NCI-H2196 (cell line): ENCODE measurements around the gene DSEL.

Experiments
- DNase-seq: peaks from one replicate; lab custom pipeline; 2025; ENCODE audit not compliant: unreplicated experiment; lab: John Stamatoyannopoulos, UW

Gene DSEL

DNA sequence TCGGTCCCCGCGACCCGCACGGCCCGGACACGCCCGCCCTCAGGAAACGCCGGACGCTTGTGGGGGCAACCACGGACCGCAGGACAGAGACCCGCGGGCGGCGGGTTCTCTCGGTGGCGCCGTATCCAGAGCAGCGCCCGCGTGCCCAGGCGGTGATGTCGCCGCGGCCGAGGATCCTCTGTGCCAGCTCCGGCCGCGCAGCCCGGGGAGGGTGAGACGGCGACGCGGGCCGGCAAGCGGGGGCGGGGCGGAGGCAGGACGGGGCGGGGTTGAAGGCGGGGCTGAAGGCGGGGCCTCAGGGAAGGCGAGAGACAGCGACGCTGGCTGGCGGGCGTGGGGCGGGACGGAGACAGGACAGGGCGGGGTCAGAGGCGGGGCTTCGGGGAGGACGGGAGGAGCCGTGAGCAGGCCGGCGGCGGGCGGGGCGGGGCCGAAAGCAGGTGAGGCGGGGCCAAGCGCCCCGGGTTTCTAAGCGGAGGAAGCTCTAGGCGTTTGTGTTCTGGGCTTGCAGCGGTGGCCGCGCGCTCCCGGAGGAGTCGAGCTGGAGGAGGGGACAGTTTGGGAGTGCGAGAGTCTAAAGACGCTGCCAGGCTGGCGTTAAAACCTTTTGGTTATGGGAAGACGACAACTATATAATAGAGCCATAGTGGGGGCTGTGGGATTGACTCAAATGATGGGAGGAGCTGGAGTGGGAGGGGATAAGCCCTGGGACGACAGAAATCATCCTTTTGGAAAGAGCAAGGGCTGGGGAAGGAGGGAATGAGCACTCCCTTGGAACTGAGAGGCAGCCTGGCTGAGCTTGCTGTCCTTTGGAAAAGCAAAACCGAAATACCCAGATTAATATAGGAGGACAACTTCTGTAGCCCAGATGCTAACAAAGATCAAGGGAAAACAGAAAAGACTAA lies at the start of gene DSEL:
TSS of gene DSEL (minus strand) at position 182 of the 905 bp plus-strand sequence. CDS start 2,112 bp downstream, outside the sequence.
- DNase-seq, result peak; percentile 90

DNA sequence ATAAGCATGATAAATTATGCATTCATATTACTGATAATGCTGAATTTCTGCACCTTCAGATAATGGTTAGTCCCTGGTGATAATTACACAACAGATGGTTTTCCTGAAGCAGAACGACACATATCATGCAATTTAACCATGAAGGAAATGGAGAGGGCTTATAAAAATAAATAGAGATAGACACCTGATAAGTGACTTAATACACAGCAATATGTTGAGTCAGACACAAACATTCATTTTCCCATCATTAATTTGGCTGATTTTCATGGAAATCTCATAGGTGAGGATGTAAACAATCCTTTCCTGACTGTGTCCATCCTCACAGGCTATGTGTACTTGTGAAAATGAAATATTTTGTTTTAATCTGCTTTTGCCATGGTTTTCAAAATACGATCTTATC lies 36.9 kb upstream of the DSEL start:
- no peak for DNase-seq

DNA sequence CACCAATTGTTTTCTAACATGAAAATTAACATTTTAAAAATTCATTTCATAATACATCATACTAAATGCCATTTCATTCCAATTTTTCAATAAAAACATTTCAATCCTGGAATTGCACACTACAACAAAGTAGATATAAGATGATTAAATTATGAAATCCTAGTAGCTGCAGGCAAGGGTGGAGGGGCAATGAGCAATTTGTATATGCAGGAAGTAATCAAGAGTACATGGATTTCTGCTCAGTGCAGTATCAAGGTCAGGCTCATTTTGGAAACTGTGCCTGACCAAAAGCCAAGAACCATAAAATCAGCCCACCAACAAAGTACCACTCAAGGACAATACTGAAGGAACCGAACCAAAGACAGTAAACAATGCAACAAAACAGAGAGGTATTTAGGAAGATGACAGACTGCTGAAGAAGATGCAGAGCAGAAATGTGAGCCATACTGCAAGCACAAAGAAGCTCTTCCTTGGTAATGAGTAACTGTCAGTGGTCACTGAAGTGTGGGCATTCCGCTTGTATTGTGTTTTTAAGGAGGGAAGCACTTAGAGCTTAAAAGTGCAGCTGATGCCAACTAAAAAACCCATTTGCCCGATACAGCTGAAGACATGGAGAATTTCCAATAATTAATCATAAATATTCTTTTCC lies 34.5 kb upstream of the DSEL start:
- DNase-seq, result no peak

DNA sequence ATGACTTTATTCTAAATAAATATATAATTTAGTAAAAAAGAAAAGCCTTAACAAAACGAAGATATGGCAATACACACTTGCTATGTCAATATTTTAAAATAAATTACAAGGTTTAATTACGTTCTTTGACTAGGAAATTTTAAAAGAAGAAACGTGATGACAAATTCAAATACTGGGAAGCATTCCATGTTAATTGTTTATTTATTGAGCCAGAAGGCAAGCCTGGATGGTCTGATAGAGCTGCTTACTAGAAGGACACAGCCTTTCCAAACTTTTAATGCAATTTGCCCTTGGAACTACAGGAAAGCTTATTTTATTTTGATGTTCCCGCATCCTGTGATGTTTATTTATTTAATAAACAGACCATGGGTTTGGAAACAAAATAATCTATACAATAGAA lies 33.4 kb upstream of the DSEL start:
- no peak for DNase-seq

DNA sequence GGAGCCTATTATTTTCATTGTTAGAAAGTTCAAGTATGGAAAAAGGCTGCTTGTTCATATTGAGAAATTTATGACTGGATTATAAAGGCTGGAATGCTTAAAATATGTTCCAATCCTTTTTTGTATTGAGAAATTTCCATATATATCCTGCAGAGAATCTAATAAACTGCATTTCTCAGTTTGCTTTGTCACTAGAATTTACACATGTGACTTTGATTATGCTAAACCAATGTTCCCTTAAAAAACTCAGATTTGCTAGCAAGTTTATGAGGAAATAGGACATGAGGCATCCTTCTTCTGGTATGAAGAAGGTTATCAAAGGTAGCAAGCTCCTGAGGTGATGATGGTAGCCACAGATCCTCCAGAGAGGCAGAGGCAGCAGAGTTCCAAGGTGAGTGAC lies 29.2 kb upstream of the DSEL start:
- DNase-seq, result no peak

DNA sequence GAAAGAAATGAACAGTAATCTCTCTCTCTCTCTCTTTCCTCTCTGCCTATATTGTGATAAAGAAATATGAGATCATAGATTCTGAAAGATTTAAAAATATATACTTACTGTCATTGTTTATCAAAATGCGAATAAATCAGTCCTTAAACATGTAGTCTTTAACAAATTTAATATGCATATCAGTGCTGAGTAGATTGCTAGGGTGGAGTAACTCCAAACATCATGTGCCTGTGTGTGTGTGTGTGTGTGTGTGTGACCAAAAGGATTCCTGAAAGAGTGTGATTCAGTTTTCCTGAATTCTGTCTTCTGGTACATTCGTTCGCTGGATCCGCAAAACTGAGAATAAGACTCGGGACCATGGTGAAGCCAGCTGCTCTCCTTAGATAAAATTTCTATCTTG lies 24.0 kb upstream of the DSEL start:
- DNase-seq, result no peak

DNA sequence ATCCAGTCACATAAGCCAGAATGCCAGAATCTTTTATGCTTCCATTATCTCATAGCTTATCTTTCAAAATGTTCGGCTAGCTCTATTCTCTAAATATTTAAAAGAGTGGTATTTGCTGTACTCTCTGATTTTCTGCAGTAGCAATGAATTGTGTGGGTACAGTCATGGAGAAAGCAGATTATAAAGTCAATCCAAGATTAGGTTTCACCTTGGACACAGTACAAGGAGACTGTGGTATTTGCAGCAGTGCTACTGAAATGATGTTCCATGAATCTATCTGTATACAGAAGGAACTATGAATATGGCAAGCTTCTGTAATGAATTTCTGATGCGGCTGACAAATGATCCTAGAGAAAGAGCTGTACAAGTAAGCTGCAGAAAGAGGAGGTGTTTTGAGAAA lies 15.4 kb upstream of the DSEL start:
- DNase-seq, result no peak

DNA sequence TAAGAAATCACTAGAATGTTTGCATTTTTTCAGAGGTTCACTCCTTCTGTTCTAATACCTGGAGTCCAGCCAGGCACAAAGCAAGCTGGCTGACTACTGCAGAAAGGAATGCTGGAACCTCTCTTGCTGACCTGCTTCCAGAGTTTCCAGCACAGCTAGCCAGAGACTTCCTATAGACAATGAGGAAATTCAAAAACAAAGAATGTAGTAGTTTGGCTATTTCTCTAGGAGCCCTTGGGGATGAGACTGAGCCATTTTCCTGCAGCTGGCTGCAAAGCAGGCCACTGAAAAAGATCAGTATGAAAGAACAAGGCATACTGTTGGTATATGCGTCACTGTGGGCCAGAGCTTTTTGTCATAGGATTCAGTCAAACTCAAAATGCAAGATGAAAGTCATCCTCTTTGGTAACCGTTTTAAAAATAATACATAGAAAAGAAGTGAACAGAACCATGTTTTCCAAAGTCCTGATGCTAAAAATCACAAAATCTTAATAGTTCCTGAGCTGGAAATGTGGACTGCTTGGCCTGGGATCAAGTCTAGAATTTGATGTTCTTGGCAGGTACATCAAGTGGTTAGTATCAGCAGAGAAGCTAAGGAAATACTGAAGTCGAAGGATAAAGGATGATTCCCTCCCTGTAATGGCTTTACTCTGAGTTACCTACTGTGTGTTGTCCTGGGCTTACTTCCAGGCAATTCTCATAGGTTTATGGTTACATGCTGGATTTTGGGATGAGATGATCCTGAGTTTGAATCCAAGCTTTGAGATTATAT lies 9.0 kb upstream of the DSEL start:
- DNase-seq, result no peak

DNA sequence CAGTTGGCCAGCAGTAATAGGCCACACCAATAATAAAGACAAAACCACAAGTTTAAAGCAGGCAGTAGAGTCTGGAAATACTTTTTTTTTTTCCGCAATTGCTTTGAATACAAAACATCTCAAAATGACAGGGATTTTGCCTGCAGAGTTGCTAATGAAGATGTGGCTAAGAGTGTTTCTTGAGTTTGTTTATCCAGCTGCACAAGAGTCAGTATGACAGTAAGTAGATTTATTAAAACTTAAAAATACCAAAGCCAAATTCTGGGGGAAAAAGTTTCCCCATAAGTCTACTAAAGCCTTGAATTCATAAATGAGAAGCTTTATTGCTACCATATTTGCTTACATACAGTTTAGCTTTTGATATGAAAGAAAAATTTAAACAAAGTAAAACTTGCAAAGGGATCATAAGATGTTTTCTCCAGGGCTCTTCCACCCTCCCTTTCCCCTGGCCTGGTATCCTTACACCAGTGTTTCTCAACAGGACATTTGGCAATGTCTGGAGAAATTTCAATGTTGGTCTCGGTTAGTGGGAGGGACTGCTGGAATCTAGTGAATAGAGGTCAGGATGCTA lies 3.9 kb upstream of the DSEL start:
- no peak for DNase-seq

DNA sequence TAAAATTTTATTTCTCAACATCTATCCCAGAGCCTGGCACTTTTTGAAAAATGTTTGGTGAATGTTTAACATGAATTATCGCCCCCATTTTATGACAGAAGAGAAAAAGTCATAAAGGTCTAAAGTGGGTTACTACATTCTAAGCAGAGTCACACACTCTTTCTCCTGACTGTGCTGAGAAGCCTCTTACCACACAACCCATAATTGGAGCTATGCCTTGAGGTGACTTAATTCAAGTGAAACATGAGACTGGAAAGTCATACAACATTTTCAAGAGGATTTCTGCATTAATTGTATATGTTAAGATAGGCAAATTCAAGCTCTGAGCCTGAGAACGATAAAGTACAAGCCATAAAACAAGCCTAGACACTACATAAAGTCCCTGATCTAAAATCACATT lies 3.1 kb upstream of the DSEL start:
- DNase-seq, result no peak

DNA sequence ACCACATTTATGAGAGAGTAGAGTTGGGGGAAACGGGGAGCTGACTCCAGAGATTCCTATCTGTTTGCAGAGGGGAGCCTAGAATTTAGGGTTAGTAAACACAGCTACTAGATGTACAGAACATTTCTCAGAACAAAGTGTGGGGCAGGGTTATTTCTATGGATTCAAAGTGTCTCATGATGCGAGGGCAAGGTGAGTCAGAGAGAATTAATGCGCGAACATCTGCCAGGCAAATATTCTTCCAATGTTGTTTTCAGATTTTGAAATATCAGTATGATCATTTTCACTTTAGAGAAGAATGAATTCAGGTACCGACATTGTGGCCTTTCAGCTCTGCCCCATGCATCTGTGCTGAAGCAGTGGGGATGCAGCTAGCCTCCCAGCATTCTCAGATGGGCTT lies 2.0 kb upstream of the DSEL start:
- no peak for DNase-seq

DNA sequence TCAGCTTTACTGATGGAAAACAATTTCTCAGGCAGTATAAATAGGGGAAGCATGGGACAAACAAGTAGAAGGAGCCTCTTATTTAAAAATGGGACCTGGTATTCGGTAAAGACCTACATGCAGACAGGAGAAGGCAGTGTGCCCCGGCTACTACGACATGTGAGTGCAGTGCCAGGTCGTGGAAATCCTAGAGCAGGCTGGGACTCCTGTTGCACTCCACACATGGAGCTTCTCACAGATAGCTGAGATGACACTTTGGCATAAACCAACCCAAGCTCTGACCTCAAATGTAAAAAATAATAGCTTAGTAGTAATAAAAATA lies 885 bp upstream of the DSEL start:
- DNase-seq, result no peak

DNA sequence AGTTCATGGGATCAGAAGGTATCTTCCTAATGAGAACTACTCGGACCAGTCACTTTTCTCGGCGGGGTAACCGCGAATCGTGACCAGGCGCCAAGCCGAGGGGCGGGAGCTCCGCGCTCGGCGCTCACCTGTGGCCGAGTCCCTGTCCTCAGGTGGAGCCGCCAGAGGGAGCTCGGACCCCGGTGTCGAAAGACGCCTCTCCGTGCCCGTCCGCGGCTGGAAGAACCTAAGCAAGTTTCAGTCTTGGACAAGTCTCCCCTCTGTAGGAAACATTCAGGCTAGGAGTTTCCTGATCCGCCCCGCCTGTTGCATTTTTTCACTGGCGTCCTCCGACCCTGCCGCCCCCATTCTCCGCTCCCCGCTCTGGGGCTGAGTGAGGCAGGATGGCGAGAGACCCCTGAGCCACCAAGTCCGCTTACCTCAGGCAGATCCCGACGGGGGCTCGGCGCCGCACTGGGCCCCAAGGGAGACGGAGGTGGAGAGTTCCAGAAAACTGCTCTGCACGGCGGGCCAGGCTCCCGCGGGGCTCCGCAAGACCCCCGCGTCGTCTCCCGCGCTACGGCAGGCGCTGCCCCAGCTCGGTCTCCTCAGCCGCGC lies 480 bp downstream of the DSEL start:
- peak; percentile 80 for DNase-seq

DNA sequence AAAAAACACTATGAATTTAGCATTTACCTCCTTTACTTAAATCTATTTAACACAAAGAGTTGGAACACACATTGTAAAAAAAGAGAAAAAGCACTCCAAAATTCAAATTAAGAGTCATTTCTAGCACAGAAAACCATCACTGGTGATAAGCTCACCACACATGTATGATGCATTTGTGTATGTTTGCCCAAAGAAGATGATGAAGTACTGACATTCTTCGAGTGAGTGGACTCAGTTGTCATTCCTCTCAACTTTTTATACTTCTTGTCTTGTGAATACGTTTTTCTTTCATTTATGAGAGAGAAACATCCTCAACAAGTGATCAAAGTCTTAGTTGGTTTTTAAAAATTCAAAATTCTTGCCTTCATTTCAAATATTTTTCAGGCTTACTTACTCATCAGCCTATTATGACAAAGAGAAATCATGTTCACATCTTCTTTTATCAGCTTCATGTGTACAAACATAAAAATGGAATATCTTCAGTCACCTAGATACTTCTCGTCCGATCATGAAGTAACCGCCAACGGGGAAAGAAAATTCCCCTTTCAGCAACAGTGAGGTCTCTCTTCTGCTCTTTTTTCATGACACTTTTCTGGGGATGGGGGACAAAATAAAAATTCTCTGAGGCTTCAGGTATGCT lies 1.5 kb downstream of the DSEL start:
- DNase-seq, result no peak

DNA sequence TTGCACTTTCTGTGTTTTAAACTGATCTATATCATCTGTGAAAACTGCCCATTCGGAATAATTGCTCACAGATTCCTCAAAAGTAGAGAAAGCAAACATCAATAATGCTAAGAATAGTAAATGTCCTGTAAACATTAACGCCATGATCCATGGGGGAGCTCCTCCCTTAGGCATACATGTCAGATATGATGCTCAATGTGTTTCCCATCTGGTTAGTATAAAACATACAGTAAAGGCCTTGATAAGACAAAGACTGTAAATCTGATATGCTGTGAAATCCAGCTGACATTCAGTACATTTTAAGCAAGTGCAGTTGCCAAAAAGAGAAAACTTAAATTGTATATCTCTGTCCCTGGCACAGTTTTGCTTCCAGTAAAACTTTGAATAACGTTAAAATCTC lies 2.1 kb downstream of the DSEL start:
- DNase-seq, result no peak

DNA sequence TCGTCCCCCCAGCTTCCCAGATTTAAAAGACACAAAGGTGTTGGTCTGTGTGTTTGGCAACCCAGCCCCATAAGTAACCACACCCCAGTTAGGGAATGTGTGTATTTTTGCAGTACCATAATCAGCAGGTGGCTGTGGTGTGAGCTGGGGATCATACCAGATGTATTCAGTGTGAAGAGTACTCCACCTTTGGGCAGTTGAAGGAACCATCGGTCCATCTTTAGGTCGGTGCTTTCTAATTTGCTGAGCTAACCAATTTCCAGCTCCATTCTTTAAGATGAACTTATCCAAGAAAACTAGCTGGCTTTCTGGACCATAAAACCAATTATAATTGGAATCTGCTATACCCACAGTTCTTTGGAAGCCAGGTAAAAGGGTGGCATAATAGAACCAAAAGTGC lies 3.2 kb downstream of the DSEL start:
- DNase-seq, result no peak

DNA sequence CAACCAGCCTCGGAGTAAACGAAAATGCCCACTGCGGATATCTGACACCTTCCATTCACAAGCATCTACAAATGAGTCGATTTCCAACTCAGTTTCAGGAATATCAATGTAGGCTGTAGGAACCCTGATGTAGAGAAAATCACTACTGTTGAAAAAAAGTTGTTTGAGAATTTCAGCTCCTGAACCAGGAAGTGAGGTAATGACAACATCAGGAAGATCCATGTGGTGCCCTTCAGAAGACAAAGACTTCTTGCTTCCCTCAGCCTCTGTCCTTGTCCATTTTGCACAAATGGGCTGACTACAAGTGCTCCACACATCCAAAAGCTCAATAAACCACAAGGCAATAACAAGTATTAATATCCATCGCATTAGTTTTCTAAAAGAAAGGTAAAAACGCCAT lies 4.7 kb downstream of the DSEL start:
- no peak for DNase-seq

DNA sequence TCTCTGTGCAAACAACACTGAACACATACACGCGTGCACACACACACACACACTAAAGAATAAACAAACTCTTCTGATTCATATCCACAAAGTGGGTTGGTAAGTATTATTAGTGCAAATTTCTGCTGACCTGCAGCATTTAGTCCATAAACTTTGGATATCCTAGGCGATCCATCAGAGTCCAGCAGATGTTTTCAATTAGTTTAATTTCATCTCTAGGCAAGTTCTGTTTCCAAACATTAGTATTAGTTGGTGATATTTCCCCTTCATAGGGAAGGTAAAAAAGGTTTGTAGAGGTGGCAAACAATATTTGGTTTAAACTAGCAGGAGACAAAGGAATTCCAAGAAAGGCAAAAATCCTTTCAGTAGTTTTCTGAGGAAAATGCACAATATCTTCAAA lies 5.7 kb downstream of the DSEL start:
- DNase-seq, result no peak

DNA sequence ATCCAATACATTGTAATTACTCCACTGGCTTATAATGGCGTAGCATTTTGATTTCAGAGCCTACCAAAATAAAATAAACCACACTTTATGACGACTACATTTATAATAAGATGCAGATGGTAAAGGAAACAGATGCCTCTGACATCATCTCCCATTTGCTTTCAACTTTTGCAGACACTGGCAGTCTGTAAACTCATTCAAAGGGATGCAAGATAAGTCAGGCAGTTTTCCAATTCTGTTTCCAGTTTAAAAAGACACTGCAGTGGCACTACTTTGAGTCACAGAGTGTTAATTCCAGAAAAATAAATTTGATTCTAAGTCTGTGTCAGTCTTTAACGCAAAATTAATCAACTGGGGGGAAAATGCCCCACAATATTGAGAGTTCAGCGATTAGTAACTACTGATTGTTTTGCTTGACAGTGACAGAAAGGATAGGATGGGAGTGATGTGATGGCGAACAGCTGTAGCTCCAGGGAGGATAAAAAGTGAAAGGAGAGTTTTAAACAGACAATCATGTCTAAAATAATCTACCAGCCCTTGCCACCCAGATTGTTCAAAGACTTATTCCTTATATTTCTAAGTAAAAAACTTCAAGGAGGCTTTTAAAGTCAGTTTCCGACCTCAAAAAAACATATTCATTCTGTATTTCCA lies 6.7 kb downstream of the DSEL start:
- DNase-seq, result no peak

DNA sequence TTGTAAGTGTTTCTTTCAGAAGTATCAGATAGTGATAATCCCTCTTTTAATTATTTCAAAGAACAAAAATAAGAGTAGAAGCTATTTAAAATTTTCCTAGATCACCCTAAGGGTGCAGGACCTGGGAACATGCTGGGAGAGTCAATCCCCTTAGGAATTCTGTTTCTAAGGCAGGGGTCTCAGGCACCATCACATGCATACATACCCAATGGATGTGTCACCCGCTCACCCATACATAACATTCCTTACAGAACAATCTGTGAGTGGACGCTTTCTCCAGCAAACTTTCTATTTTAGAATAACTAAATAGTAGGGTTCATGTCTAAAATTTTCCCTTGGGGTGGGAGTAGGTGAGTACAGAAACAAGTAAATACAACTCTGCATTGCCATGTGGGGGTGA lies 8.4 kb downstream of the DSEL start:
- no peak for DNase-seq
